HG03097 (cell line): Measurements from ENCODE around the gene IFI27L1.

Experiments used
- ATAC-seq: cut with Tn5 transposase; IDR thresholded peaks from one replicate; pipeline ENCODE4 v1.9.1; 2021; ENCODE audit not compliant: unreplicated experiment, low FRiP score

IFI27L1 gene

DNA sequence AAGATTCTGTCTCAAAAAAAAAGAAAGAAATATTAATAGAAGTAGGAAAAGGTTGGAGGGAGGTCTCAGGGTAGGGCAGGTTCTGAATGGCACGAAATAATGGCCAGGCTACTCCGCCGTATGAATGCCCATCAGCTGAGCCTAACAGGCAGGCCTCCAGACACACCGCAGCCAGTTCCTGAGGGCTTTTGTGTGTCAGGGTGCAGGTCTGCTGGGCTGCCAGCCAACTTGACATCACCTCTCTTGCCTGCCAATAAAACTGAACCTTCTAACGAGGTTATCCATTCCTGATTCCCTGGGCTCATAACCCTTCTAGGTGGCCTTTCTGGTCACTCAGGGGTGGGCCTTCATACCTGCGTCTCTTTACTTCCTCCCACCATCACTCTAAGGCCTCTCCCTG is 32.4 kb downstream of the IFI27L1 start:
- ATAC-seq: no peak

DNA sequence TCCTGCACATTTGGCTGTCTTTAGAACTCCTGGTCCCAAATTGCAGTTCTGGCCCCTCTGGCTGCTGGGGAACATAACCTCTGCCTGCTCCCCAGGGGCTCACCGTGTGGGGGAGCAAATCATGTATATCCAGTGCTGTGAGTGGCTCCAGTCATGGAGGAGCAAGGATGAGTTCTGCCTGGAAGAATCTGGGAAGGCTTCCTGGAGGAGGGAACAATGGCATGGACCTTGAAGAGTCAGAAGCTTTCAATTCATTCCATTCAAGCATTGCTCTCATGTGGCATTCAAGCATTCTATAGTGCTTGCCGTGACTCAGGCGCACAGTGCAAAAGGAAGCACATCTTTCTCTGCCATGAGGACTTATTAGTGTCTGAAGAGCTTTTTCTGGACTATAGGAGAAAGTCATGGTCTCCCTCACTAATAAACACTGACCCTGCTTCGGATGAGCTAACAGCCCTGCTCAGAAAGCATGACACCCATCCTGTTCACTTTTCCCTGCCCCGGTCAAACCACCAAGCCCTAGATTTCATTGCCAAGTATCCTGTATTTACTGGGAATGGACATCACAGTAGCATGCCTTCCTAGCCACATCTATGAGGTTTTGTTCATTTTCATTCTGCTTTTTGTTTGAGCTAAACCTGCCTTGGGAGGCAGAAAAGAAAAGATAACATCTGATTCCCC is 32.9 kb downstream of the IFI27L1 start:
- no peak for ATAC-seq

DNA sequence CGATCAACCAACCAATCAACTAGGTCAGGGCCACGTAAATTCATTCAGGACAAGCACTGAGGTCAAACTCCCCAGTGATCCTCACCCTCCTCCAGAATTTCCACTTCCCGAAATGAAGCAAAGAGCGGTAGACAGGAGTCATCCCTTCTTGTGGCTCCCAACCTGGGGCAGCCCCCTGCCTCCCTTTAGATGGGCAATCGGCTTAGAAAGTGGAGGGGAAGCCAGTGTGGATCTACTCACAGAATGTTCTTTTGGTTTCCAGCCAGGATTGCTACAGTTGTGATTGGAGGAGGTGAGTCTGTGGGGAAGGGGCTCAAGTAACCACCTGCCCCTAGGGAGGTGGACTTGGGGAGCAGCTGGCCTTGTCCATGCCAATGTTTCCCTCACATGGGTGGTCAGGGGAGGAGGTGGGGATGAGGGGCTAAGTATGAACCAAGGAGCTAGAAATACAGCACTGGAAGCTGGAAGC is 33.5 kb downstream of the IFI27L1 start:
- no peak for ATAC-seq

DNA sequence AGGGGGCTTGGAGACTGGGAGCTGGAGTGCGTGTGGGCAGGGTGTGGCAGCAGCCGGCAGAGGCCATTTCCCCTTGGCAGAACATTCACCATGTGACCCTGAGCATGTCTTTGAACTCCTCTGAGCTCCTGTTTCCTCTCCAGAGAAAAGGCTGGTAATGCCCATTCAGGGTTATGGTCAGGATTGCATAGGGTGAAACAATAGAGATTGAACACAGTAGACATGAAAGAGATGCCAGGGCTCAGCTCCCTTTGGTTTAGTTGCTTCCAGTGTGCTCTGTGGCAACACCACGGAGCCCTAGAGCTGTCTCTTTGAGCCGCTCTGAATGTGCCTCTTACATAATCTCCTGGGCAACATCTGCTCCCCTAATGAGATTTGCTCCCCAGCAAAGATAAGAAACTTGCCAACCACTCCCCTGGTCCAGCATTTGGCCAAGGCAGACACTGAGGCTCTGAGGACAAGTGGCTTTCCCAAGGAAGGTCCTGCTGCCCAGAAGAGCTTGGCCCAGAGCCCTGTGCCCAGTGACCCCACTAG is 34.0 kb downstream of the IFI27L1 start:
- ATAC-seq: no peak

DNA sequence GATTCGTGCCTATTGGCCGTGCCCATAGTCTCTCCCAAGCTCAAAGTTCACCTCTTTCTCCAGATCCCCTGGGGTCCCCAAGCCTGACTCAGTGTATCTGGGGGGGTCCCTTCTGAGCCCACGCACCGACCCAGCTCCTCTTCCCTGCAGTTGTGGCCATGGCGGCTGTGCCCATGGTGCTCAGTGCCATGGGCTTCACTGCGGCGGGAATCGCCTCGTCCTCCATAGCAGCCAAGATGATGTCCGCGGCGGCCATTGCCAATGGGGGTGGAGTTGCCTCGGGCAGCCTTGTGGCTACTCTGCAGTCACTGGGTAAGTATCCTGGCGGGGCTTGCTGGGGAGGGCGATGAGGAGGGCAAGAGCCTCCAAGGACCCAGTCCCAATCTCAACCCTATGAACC is 34.5 kb downstream of the IFI27L1 start:
- no peak for ATAC-seq

DNA sequence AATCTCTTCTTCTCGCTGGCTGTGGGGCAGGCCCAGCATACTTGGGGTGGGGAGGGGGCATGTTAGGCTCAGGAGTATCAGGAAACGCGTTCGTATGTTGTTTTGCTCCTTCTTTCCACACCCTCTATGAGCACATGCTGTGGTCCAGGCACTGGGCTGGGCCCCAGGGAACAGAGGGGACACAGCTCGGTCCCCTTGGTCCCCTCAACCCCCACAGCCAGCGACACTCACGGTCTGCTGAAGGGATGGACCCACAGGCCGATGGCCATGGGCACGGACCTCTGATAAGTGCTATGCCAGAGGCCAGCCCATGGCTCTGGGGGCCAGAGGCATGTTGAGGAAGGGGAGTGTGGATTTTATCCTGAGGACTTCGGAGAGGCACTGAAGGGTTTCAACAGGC is 35.6 kb downstream of the IFI27L1 start:
- no peak for ATAC-seq

DNA sequence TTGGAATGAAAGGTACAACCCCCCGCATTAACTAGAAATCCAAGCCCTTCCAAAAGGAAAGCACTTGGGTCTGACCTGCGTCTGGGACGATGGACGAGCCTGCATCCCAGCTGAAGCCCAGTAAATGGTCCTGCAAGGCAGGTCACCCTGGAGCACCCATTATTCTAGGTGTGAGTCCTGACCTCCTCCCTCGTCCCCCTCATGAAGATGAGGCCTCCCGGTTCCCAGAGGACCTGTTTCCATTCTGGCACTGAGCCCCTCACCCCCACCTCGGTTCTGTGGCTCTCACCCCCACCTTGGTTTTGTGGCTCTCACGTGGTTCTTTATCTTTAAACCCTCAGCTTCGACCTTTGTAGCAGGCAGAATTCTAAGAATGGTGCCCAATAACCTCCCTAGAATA is 36.7 kb downstream of the IFI27L1 start:
- no peak for ATAC-seq

DNA sequence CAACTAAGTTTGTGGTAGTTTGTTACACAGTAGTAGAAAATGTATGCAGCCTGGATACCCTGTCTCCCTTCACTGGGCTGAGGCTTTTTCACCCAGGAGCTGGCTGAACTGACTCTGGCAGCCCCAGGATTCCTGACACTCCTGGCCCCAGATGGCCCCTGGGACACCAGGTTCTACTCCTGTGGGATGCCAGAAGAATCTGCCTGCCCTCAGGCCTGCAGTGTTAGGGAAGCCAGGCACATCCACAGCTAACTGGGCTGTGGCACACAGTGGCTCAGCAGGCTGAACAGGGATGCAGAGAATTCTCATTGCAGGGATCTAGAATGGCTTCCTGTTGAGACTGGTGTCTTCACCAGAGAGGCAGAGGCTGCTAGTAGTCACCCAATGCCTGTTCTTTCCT is 38.0 kb downstream of the IFI27L1 start:
- no peak for ATAC-seq

DNA sequence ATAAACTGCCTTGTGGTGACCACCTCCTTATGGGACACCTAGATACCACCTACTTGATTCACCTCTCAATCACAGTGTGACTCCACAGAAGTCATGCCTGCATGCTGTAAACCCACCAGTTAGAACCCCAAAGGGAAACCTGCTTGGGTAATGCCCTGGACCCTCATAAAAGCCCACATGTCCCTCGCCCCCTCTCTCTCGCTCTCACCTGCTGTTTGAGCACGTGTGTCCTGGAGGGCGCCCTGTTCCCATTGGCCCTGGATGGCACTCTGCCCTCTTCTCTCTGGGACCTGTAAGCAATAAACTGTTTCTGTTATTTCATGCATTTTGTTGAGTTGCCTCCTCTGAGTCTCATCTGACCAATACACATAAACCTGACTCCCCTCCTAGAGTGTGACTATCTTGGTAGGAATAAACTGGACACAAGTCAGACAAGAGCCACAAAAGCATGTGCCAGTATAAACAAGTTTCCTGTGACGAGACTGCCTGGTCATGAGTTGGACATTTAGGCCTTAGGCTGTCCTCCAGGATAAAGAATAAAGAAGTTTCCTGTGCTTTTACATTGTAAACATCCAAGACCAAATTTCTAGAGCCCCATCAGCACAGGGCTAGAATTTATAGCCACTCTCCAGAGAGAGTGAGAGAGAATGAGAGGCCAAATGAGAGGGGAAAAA is 39.7 kb downstream of the IFI27L1 start:
- no peak for ATAC-seq

DNA sequence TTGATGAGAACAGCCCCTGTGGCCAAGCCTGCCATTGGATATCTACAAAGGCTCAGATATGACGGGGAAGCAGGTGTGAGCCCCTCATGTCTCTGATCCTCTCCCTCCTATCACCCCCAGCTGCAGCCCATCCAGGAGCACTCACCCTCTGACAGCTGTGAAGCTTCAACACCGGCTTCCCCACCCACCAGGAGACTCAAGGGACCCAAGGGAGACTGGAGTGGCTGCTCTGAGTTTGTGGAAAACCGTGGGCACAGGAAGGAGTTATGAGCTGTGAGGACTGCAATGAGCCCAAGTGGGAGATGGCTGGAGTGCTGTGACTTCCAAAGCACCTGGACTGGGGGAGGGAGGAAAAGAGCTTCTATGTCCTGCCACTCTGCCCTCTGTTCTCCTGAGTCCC is 40.4 kb downstream of the IFI27L1 start:
- no peak for ATAC-seq

DNA sequence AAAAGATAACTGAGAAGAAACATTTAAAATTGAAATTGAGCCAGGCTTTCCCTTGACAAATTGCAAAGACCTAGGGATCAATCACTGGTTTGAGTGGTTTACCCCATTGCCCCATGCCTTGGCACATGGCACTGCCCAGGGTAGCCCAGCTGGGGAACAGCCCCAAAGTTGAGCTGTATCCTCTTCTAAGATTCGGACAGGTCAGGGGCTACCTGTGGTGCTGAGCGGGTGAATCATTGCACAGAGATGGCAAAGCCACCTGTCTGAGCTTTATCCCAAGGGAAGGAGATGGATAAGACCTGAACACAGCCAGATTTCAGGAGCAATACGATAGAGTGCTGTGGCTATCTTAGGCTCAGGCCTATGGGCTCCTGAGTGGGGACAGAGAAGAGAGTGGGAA is 41.3 kb downstream of the IFI27L1 start:
- ATAC-seq: no peak

DNA sequence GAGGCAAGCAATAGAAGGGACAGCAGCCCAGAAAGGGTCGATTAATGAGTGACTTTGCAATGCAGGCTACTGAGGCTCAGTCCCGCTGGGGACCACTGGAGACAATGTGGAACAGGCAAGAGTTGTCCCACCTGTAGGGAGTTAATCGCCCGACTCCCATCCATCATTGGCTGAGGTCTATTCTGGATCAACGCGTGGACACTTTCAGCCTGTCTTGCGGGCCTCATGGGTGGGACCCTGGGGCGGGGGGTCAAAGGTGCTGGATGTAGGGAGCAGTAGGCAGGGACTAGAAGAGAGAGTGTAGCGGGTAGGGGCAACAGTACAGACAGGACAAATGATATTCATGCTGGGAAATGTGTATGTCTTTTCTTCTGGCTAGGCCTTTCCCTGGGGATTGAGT is 42.2 kb downstream of the IFI27L1 start:
- ATAC-seq: no peak

DNA sequence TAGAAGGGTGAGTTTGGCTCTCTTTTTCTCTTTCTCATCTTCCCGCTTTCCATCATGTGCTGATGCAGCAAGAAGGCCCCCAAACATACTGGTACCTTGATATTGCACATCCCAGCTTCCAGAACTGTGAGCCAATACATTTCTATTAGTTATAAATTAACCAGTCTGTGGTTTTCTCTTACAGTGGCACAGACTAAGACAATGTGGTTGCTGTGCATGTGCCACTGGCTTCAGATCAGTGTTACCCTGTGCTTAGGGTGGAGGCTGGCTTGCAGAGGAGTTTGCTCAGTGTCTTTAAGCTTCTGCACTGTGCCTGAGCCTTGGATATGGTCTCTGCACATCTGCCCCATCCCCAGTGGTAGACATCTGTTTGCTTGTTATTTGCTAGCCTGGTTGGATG is 42.8 kb downstream of the IFI27L1 start:
- no peak for ATAC-seq

DNA sequence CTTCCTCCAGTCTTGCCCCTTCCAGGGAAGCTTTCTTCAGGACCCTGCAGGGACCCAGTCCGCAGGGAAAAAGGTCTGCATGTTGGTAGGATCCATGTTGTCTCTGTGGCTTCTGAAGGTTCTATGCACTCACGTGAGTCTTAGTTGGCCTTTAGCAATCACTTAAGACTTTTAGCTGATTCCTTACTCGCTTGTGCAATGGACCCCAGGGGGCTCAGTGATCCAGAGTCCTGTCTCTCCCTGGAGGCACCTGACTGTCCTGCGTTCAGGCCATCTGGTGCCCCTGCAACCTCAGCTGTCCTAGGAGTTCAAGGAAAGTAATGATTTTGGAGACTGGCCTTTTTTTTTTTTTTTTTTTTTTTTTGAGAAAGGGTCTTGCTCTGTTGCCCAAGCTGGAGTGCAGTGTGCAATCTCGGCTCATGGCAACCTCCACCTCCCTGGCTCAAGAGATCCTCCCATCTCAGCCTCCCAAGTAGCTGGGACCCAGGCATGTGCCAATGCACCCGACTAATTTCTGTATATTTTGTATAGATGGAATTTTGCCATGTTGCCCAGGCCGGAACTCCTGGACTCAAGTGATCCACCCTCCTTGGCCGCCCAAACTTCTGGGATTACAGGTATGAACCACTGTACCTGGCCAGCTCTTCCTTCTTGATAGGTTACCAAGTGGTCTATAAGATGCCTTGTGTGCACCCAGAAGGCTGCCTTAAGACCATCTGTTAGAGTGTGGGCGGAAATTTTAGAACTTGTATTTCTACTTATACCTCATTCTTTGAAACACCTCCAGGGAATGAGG is 43.7 kb downstream of the IFI27L1 start:
- ATAC-seq: no peak

DNA sequence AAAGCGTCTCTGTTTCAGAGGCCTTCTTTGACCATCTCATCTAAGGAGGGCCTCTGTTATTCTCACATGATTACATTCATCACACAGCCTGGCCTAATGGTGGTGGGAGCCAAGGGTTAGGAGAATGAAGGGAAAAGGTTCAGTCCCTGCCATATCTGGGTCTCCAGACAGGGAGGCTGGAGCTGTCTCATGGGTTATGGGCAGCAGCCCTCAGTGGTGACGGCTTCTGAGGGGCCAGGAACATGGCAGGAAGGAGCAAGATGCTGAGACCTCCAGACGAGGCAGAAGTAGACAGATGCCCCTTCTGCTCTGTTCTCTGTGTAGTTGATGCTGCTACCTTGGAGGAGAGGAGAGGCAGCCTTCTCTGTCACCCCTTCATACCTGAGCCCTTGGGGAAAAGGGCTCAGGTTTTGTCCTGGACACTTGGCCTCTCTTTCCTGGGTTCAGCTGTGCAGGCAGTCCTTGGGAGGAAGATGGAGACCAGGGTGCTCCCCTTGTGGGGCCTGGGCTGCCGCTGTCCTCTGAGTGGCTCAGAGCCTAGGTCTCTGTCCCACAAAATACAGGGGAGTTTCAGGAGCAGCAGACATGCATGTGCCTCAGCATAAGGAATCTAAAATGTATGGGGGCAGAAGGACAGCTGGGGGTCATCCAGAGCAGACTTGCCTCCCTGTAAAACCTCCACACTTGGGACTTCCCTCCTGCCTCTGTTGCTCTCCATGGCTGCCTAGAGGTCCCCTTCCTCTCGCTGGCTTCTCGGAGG is 44.7 kb downstream of the IFI27L1 start:
- ATAC-seq: no peak

DNA sequence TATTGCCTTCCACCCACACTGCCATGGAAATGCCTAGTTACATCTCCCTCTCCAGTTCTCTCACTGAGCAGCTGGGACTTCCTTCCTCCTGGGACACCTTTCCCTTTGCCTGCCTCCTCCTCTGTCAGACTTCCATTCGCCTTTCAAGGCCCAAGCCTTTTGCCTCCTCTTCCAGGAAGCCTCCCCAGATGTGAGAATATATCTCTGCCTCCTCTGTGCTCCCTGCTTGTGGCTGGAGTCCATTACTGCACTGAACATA is 45.2 kb downstream of the IFI27L1 start:
- ATAC-seq: no peak

DNA sequence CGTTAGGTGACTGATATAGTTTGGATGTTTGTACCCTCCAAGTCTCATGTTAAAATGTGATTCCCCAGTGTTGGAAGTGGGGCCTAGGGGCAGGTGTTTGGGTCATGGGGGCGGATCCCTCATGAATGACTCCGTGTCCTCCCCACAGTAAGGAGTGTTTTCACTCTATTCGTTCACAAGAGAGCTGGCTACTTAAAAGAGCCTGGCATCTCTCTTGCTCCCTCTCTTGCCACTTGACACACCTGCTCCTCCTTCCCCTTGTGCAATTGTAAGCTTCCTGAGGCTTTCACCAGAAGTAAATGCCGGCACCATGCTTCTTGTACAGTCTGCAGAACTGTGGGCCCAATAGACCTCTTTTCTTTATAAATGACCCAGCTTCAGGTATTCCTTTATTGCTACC is 45.7 kb downstream of the IFI27L1 start:
- ATAC-seq: no peak

DNA sequence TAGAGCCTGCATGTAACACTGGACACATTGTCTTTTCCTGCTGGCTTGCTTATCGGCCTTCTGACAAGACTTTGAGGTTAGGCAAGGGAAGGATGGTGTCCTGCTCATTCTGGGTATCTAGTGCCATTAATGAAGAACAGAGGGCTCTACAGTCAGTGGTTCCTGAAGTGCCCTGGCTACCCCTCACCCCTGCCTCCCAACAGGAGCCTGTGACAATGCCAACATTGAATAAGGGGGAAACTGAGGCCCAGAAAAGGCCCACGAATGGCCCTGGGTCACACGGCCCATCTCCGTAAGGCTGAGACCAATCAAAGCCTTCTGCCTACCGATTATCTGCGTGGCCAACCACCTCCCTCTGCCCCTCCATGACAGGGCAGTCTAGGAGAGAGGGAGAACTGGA is 46.2 kb downstream of the IFI27L1 start:
- ATAC-seq: no peak

DNA sequence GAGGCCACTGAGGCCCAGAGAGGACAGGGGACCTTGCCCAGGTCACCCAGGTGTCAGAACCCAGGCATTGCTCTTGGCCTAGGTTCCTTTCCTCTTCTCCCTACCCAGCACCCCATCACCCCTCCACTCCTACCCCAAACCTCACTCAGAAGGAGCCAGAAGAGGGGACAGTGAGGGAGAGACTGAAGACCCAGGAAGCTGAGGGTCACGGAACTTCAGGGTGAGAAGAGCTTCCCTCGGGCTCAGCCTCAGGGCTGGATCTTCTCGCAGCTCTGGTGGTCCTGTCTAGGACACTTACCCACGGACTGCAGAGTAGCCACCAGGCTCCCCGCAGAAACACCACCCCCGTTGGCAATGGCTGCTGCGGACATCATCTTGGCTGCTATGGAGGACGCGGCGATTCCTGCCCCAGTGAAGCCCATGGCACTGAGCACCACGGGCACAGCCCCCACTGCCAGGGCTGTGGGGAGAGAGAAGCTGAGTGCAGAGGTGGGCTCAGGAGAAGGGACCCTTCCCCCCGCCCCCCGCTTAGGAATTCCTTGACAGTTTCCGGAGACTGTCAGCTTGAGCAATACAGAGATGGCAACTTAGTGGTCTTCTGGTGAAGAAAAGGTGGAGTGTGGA is 47.2 kb downstream of the IFI27L1 start:
- ATAC-seq: no peak

DNA sequence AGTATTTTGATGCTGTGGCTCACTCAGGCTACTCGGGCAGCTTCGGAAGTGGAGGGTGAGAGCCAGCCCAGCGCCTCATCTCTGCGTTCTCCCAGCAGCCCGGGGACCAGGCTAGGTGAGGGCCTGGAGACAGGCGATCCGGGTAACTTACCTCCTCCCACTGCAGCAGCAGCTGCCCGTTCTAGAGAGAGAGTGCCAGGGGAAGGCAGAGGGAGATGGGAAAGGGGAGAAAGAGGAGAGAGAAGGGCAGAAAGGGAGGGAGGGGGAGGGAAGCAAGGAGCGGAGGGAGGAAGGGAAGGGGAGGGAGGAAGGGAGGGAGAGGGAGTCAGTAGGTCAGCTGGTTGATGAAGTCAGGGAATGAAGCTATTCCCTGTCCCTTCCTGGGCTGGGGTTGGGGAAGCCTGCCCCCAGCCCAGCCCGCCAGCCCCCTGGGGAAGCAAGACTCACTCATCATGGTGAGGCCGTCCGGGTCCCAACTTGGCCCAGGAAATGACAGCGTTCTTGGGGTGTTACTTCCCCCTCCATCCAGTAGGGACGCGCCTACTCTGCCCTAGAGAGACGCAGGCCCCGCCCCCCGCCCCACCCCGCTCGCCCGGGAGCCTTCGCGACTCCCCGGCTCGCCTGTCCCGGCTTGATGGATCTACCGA is 48.1 kb downstream of the IFI27L1 start, which contains the start of gene IFI27L2:
TSS of gene IFI27L2 (minus strand) at position 494 of the 647 bp plus-strand sequence. CDS start at position 454, 40 bp downstream.
- peak; percentile 81 for ATAC-seq
